ENCODE results near the gene UCP3. TPM values are rescaled to one million over a fixed set of nuclear protein-coding genes. Genes with fewer than 3 reads are reported as not detected.

Gene UCP3
- total RNA-seq, 2 experiments from 2014 or later: 2.9 TPM

- Mint-ChIP-seq H3K27me3 (ENCODE audit: low read depth) (no peaks in the 10 kb centered on the region), H3K4me1 (ENCODE audit: low read depth) (peaks cover 17% of the 10 kb centered on the region), H3K9me3 (ENCODE audit: insufficient read depth) (no peaks in the 10 kb centered on the region), H3K4me3 (no peak overlapping the region), H3K36me3 (ENCODE audit: low read depth) (no peaks in the 10 kb centered on the region), H3K27ac (no peak overlapping the region)
- no peak for ATAC-seq
- CTCF ChIA-PET: interaction anchor here (0.6 to 2.1 kb wide), 27 partner anchors 11 to 486 kb away, joined by 3 to 29 read pairs (median 4); partner anchors contain the start of genes C2CD3, PPME1 and UCP3
- no peak for DNase-seq
- POLR2A ChIA-PET: interaction anchor here (0.6 to 1.2 kb wide), 2 partner anchors 19 to 66 kb away, joined by 3 to 6 read pairs; partner anchors contain the start of gene UCP2
Observed at GRCh38 chr11:73963861-73964260, 45.0 kb downstream of the UCP3 start.

DNA sequence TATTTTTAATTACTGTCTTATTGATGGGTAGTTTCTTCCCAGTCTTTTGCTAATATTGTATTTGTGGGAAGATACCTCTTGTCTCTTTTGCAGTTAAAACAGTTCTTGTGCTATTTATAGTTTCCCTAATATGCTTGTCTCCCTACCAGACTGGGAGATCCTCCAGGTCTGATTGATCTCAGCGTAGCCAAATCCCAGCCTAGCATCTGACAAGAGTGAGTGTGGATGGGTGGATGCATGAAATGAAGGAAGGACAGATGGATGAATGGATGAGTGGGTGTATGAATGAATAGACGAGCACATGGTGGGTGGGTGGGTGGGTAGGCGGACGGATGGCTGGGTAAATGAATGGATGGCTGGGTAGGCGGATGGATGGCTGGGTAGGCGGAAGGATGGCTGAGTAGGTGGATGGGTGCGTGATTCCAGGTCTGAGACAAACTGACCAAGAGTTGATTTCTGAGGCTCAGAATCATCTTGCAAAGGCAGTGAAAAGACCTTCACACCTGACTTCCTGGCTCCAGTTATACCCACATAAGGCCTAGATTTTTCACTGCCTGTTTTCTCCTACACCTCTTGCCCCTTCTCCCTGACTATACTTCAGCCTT, 46.7 kb downstream of the UCP3 start:
- H3K27ac Mint-ChIP-seq: no peak overlapping the region
- ATAC-seq: no peak
- ChIA-PET POLR2A (no interaction called here), CTCF (interaction anchor here (2.1 kb wide), 1 partner anchor 209 kb away, joined by 10 read pairs; the partner anchor contains the start of genes C2CD3 and PPME1)
- H3K4me1 Mint-ChIP-seq (ENCODE audit: low read depth): peaks cover 8% of the 10 kb centered on the region
- no peak for DNase-seq
- H3K36me3 Mint-ChIP-seq (ENCODE audit: low read depth): no peaks in the 10 kb centered on the region
- no peak overlapping the region for H3K4me3 Mint-ChIP-seq
- H3K27me3 Mint-ChIP-seq (ENCODE audit: low read depth): no peaks in the 10 kb centered on the region
- no peaks in the 10 kb centered on the region for H3K9me3 Mint-ChIP-seq (ENCODE audit: insufficient read depth)

GRCh38 chr11:73961321-73961720, 47.6 kb downstream of the UCP3 start:
- POLR2A ChIA-PET: no interaction called here
- no peak for DNase-seq
- ATAC-seq: no peak
- no peak overlapping the region for H3K4me3 Mint-ChIP-seq
- H3K27ac Mint-ChIP-seq: no peak overlapping the region
- H3K9me3 Mint-ChIP-seq (ENCODE audit: insufficient read depth): no peaks in the 10 kb centered on the region
- H3K27me3 Mint-ChIP-seq (ENCODE audit: low read depth): no peaks in the 10 kb centered on the region
- H3K4me1 Mint-ChIP-seq (ENCODE audit: low read depth): peaks cover 8% of the 10 kb centered on the region
- H3K36me3 Mint-ChIP-seq (ENCODE audit: low read depth): no peaks in the 10 kb centered on the region
- CTCF ChIA-PET: interaction anchor here (1.2 kb wide), 1 partner anchor 10 kb away, joined by 3 read pairs; the partner anchor contains the start of gene DNAJB13

GRCh38 chr11:73958521-73959141, 50.3 kb downstream of the UCP3 start:
- ChIA-PET POLR2A (no interaction called here), CTCF (interaction anchor here (0.6 kb wide), 1 partner anchor 430 kb away, joined by 3 read pairs; no protein-coding TSS in a partner anchor)
- no peaks in the 10 kb centered on the region for H3K4me1 Mint-ChIP-seq (ENCODE audit: low read depth)
- DNase-seq (no peak), ATAC-seq (no peak)
- H3K4me3 Mint-ChIP-seq: no peak overlapping the region
- H3K36me3 Mint-ChIP-seq (ENCODE audit: low read depth): no peaks in the 10 kb centered on the region
- H3K27me3 Mint-ChIP-seq (ENCODE audit: low read depth): no peaks in the 10 kb centered on the region
- no peak overlapping the region for H3K27ac Mint-ChIP-seq
- no peaks in the 10 kb centered on the region for H3K9me3 Mint-ChIP-seq (ENCODE audit: insufficient read depth)

- Mint-ChIP-seq H3K9me3 (ENCODE audit: insufficient read depth) (no peaks in the 10 kb centered on the region), H3K36me3 (ENCODE audit: low read depth) (no peaks in the 10 kb centered on the region), H3K27me3 (ENCODE audit: low read depth) (no peaks in the 10 kb centered on the region), H3K4me1 (ENCODE audit: low read depth) (no peaks in the 10 kb centered on the region), H3K27ac (no peak overlapping the region), H3K4me3 (no peak overlapping the region)
- POLR2A ChIA-PET: no interaction called here
- no peak for DNase-seq
- no peak for ATAC-seq
- CTCF ChIA-PET: no interaction called here
Observed at GRCh38 chr11:73957654-73958361, 51.1 kb downstream of the UCP3 start.

GRCh38 chr11:73956876-73957653, 51.8 kb downstream of the UCP3 start:
- no peak overlapping the region for H3K4me3 Mint-ChIP-seq
- no peaks in the 10 kb centered on the region for H3K4me1 Mint-ChIP-seq (ENCODE audit: low read depth)
- no peak for DNase-seq
- H3K27ac Mint-ChIP-seq: no peak overlapping the region
- POLR2A ChIA-PET: no interaction called here
- H3K27me3 Mint-ChIP-seq (ENCODE audit: low read depth): no peaks in the 10 kb centered on the region
- no peak for ATAC-seq
- H3K36me3 Mint-ChIP-seq (ENCODE audit: low read depth): no peaks in the 10 kb centered on the region
- no peaks in the 10 kb centered on the region for H3K9me3 Mint-ChIP-seq (ENCODE audit: insufficient read depth)
- CTCF ChIA-PET: no interaction called here

DNA sequence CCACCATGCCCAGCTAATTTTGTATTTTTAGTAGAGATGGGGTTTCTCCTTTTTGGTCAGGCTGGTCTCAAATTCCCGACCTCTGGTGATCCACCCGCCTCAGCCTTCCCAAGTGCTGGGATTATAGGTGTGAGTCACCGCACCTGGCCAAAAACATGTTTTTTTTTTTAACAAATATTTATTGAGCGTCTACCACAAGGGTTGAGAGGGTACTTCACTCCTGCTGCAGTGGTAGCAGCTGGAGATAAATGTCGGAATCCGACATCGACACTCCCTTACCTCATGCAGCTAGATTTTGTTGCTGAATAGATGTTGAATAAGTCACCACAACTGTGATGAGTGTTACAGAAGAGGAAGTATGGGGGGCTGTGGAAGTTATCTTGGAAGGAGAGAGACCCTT, 57.1 kb downstream of the UCP3 start:
- ATAC-seq (no peak), DNase-seq (no peak)
- CTCF ChIA-PET: interaction anchor here (1.5 kb wide), 1 partner anchor 9 kb away, joined by 3 read pairs; no protein-coding TSS in a partner anchor
- H3K36me3 Mint-ChIP-seq (ENCODE audit: low read depth): no peaks in the 10 kb centered on the region
- POLR2A ChIA-PET: no interaction called here
- H3K27me3 Mint-ChIP-seq (ENCODE audit: low read depth): no peaks in the 10 kb centered on the region
- no peak overlapping the region for H3K4me3 Mint-ChIP-seq
- H3K27ac Mint-ChIP-seq: no peak overlapping the region
- no peaks in the 10 kb centered on the region for H3K4me1 Mint-ChIP-seq (ENCODE audit: low read depth)
- H3K9me3 Mint-ChIP-seq (ENCODE audit: insufficient read depth): no peaks in the 10 kb centered on the region

- H3K27ac Mint-ChIP-seq: no peak within 1 kb of the TSS
Observed at GRCh38 chr11:73950869-73951710, 57.8 kb downstream of the UCP3 start, which contains the start of gene DNAJB13. TSS of gene DNAJB13 (plus strand) at chr11:73951026. CDS start at chr11:73951070, 44 bp downstream.

More at GRCh38 chr11:73950869-73951710, 57.8 kb downstream of the UCP3 start, which contains the start of gene DNAJB13:
- no peaks in the 10 kb centered on the region for H3K9me3 Mint-ChIP-seq (ENCODE audit: insufficient read depth)
- no peak within 1 kb of the TSS for H3K4me3 Mint-ChIP-seq
- ATAC-seq: peak; percentile 60
- H3K27me3 Mint-ChIP-seq (ENCODE audit: low read depth): no peaks in the 10 kb centered on the region
- peak; percentile 40 for DNase-seq
- H3K4me1 Mint-ChIP-seq (ENCODE audit: low read depth): no peaks in the 10 kb centered on the region
- POLR2A ChIA-PET: interaction anchor here (0.6 kb wide), 1 partner anchor 17 kb away, joined by 3 read pairs; no protein-coding TSS in a partner anchor
- CTCF ChIA-PET: interaction anchor here (1.5 kb wide), 1 partner anchor 10 kb away, joined by 3 read pairs; no protein-coding TSS in a partner anchor
- H3K36me3 Mint-ChIP-seq (ENCODE audit: low read depth): no peaks in the 10 kb centered on the region

Other genes with a start within 250 kb of the UCP3 start
- 100 to 1,000 TPM in 1 of 2 experiments, 10 to 100 TPM in 1; 97.7 to 101 TPM for gene RAB6A, start 248.0 kb downstream of the UCP3 start, total RNA-seq
- 10 to 100 TPM; 45.1 to 46.0 TPM for gene MRPL48, start 221.2 kb downstream of the UCP3 start, total RNA-seq
- gene COA4, start 132.2 kb downstream of the UCP3 start, total RNA-seq: 10 to 100 TPM; 62.0 to 67.7 TPM
- 10 to 100 TPM; 17.9 to 19.6 TPM for gene PAAF1, start 132.1 kb downstream of the UCP3 start, total RNA-seq
- gene DNAJB13, start 58.1 kb downstream of the UCP3 start, total RNA-seq: not detected
- 100 to 1,000 TPM; 205 to 218 TPM for gene UCP2, start 26.2 kb downstream of the UCP3 start, total RNA-seq
- gene C2CD3, start 161.9 kb upstream of the UCP3 start, total RNA-seq: 10 to 100 TPM; 36.0 to 44.2 TPM
- gene PPME1, start 162.2 kb upstream of the UCP3 start, total RNA-seq: 10 to 100 TPM; 28.6 to 29.6 TPM